HG02759 (cell line): ENCODE measurements around the gene MCF2L.

Experiments used
- ATAC-seq: cut with Tn5 transposase; IDR thresholded peaks from one replicate; pipeline ENCODE4 v1.9.1; 2021; ENCODE audit warnings: mild to moderate bottlenecking, moderate library complexity; ENCODE audit not compliant: unreplicated experiment

The MCF2L gene

GRCh38 chr13:113140677-113141600 lies 171.9 kb downstream of the MCF2L start:
- ATAC-seq = no peak

GRCh38 chr13:113141601-113141970 lies 172.6 kb downstream of the MCF2L start:
- ATAC-seq = no peak

DNA sequence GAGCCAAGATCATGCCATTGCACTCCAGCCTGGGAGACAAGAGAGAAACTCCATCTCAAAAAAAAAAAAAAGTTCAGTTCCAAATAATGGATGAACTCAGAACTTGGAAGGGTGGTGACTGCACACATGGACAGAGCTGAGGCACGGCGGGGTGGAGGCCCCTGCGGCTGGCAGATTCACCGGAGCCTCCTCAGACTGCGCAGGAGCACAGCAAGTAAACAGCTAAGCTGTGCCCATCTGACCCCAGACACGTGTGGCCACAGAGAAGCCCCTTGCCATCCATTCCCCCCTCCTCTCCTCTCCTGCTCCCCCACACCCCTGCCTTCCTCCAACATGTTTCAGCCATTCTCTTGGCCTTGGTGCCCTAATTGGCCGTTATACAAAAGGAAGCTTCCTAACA lies 173.9 kb downstream of the MCF2L start:
- no peak for ATAC-seq

DNA sequence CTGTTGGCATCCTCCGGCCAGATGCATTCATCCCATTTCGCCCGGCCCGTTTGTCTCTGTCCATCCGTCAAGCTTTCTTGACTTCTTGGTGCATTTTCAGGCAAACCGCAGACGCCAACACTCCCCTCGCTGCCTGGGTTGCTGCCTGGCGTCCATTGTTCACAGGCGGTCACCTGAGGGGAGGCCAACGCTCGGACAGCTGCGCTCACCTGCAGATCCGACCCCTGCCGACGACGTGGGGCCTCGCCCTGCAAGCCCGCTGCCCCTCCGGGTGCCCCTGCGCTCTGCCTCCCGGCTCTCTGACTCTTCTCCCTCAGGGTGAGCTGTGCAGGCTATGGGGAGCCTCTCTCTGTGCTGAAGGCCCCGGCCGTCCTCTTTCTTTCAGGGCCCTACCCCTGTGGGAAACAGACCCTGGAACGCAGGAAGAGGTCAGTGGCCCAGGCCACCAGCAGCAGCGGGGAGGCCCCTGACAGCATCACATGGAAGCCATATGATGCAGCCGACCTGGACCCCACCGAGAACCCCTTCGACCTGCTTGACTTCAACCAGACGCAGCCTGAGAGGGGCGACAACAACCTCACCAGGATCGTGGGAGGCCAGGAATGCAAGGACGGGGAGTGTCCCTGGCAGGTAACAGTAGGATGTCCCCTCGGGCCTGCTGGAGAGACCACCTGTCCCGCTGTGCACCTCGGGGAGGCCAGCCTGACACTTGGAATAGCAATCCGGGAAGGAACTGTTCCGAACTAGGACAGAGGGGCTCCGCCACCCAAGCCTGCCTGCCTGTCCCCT lies 174.6 kb downstream of the MCF2L start:
- ATAC-seq = no peak

DNA sequence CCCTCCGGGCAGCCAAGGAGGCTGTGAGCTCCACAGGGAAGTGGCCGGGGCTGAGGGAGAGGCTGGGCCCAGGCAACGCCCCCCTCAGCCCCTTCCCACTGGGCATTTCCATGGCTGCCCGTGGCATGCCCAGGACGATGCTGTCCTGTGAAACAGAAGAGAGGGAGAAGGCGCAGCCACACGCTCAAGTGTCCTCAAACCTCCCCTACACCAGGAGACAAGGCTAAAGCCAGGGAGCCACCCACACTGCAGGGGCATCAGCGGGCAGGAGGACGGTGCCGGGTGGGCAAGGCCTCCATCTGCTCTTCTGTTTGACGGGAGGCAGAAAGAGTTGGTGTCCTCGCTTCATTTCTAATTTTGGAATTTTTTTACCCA lies 175.2 kb downstream of the MCF2L start:
- no peak for ATAC-seq

- no peak for ATAC-seq
These were observed 176.5 kb downstream of the MCF2L start for GRCh38 chr13:113145496-113145895.

DNA sequence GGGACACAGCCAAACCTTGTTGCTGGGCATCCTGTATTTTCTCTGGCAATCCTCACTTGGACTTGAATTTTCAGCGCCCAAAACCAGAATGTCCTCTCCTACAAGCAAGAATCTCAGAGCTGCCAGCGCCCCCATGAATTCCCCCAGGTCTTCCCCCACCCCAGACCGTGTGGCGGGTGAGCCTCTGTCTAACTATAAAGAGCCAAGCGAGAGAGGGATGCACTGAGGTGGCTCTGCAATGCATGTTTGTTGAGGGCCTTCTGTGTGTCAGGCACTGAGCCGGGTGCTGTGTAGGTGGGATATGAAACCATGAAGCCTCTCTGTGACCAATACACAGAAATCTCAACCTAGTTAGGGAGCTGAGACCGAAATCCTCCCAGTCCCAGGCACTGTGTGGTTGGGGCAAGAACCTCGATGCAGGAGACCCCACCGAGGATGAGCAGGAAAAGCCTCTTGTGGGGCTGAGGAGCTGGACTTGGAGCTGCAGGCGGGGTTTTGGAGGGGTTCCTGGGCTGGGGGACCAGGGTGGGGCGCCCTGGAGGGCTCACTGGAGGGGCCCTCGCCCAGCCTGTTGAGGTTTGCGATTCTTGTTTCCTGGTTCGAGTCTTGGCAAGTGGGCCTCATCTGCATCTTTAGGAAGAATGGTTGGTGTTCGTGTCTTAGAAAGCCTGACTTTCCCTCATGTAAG lies 177.0 kb downstream of the MCF2L start:
- ATAC-seq = no peak

GRCh38 chr13:113146750-113147149 lies 177.7 kb downstream of the MCF2L start:
- no peak for ATAC-seq

DNA sequence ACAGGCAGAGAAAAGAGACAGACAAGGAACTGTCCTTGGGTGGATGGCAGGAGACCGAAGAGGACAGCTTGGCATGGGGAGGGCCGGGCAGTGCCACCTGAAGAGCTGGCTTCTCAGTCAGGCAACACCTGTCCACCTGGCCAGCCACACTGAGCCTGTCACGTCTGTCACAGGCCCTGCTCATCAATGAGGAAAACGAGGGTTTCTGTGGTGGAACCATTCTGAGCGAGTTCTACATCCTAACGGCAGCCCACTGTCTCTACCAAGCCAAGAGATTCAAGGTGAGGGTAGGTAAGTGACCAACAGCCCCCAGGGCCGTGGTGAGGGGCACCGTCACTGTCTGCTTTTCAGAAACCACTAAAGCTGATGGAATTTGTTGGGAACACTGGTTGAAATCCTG lies 178.2 kb downstream of the MCF2L start:
- no peak for ATAC-seq

GRCh38 chr13:113148407-113148806 lies 179.4 kb downstream of the MCF2L start:
- ATAC-seq = no peak

DNA sequence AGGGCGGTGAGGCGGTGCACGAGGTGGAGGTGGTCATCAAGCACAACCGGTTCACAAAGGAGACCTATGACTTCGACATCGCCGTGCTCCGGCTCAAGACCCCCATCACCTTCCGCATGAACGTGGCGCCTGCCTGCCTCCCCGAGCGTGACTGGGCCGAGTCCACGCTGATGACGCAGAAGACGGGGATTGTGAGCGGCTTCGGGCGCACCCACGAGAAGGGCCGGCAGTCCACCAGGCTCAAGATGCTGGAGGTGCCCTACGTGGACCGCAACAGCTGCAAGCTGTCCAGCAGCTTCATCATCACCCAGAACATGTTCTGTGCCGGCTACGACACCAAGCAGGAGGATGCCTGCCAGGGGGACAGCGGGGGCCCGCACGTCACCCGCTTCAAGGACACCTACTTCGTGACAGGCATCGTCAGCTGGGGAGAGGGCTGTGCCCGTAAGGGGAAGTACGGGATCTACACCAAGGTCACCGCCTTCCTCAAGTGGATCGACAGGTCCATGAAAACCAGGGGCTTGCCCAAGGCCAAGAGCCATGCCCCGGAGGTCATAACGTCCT lies 180.0 kb downstream of the MCF2L start:
- ATAC-seq = no peak
